ENCODE results near the gene GLI3.

GLI3 gene

GRCh38 chr7:42236266-42236975 lies 588 bp downstream of the GLI3 start:
- TF ChIP-seq FOXP2 (optimal IDR thresholded peaks at IDR 0.05; ENCODE audit: borderline replicate concordance, extremely low read depth, extremely low read length, insufficient read depth) = no peak
- TF ChIP-seq POLR2AphosphoS5 (IDR thresholded peaks at IDR 0.05; ENCODE audit: low read depth, low read length) = no peak
- no peak for TF ChIP-seq SIN3A (IDR thresholded peaks at IDR 0.05; ENCODE audit: borderline replicate concordance, insufficient read depth, low read length)
- TF ChIP-seq TAF1 (IDR thresholded peaks at IDR 0.05; ENCODE audit: borderline replicate concordance, insufficient read depth, low read length) = no peak
- TF ChIP-seq REST (IDR thresholded peaks at IDR 0.05; ENCODE audit: insufficient read depth in 1 of 2, low read depth in 2 of 2, low read length in 2 of 2) = no peak

GRCh38 chr7:42235741-42236161 lies 1.3 kb downstream of the GLI3 start:
- no peak for TF ChIP-seq REST (IDR thresholded peaks at IDR 0.05; ENCODE audit: insufficient read depth in 1 of 2, low read depth in 2 of 2, low read length in 2 of 2)
- no peak for TF ChIP-seq FOXP2 (optimal IDR thresholded peaks at IDR 0.05; ENCODE audit: borderline replicate concordance, extremely low read depth, extremely low read length, insufficient read depth)
- TF ChIP-seq POLR2AphosphoS5 (IDR thresholded peaks at IDR 0.05; ENCODE audit: low read depth, low read length) = no peak
- 0 out of 2 replicates have a peak, but pooled peaks have one; percentile 13 for TF ChIP-seq SIN3A (IDR thresholded peaks at IDR 0.05; ENCODE audit: borderline replicate concordance, insufficient read depth, low read length)

- TF ChIP-seq POLR2AphosphoS5 (IDR thresholded peaks at IDR 0.05; ENCODE audit: low read depth, low read length) (no peak), SIN3A (IDR thresholded peaks at IDR 0.05; ENCODE audit: borderline replicate concordance, insufficient read depth, low read length) (no peak)
These were observed 2.3 kb downstream of the GLI3 start for GRCh38 chr7:42234736-42235135.

GRCh38 chr7:42233695-42234331 lies 3.2 kb downstream of the GLI3 start:
- no peak for TF ChIP-seq TAF1 (IDR thresholded peaks at IDR 0.05; ENCODE audit: borderline replicate concordance, insufficient read depth, low read length)

- TF ChIP-seq SIN3A (IDR thresholded peaks at IDR 0.05; ENCODE audit: borderline replicate concordance, insufficient read depth, low read length) = peak; percentile 45; the same call in 1 of the 2 replicates
- TF ChIP-seq FOXP2 (optimal IDR thresholded peaks at IDR 0.05; ENCODE audit: borderline replicate concordance, extremely low read depth, extremely low read length, insufficient read depth) = no peak
- TF ChIP-seq REST (IDR thresholded peaks at IDR 0.05; ENCODE audit: insufficient read depth in 1 of 2, low read depth in 2 of 2, low read length in 2 of 2) = no peak
These were observed 3.8 kb downstream of the GLI3 start for GRCh38 chr7:42233171-42233570.

- TF ChIP-seq REST (IDR thresholded peaks at IDR 0.05; ENCODE audit: insufficient read depth in 1 of 2, low read depth in 2 of 2, low read length in 2 of 2) (peak in 1 of 2 experiments; percentile 53; a peak in 1 of 4 replicates), FOXP2 (optimal IDR thresholded peaks at IDR 0.05; ENCODE audit: borderline replicate concordance, extremely low read depth, extremely low read length, insufficient read depth) (no peak), SIN3A (IDR thresholded peaks at IDR 0.05; ENCODE audit: borderline replicate concordance, insufficient read depth, low read length) (peak; percentile 81; the same call in 1 of the 2 replicates)
These were observed 4.7 kb downstream of the GLI3 start for GRCh38 chr7:42232275-42232674.
